SK-N-SH (cell line): ENCODE results near the gene ETV3L. TPM values are rescaled to one million over a fixed set of nuclear protein-coding genes. Genes with fewer than 3 reads are reported as not detected.

Source experiments
- CTCF ChIA-PET: fragments of 300-600, 350-600 bp; formaldehyde crosslinking; extraction: SDS; loops from one replicate; lab custom pipeline; 2021; lab: Yijun Ruan, JAX
- POLR2A ChIA-PET: fragments of 350-600 bp; sonication (Branson Sonifier 250); formaldehyde crosslinking; extraction: SDS; loops from one replicate; lab custom pipeline; 2020; ENCODE audit warnings: antibody characterized with exemption, inconsistent platforms; lab: Yijun Ruan, JAX
- DNase-seq: peaks from one replicate; pipeline ENCODE4 v3.0.0; 2012
- H2AFZ ChIP-seq: fragments of 200-600 bp; sonication (generic); 2 replicates; pipeline ENCODE4 v1.8.1; 2016; ENCODE audit warnings: antibody characterized with exemption, mild to moderate bottlenecking, low read depth
- H3F3A ChIP-seq: fragments of 200-600 bp; sonication (generic); replicated peaks from 2 replicates; pipeline ENCODE3; 2016; ENCODE audit warnings: antibody characterized with exemption, mild to moderate bottlenecking; ENCODE audit not compliant: insufficient read depth
- H3K27ac ChIP-seq, 2 experiments: fragments of 200-500 bp in 1 of 2; fragments of 200-600 bp in 1 of 2; sonication (Bioruptor generic) in 1 of 2; sonication (generic), shearing (Covaris generic) in 1 of 2; 2 replicates each; pipeline versions ENCODE4 v1.5.1 to v1.6.1; 2014 to 2016; ENCODE audit warnings: low read depth in 2 of 2, inconsistent platforms in 1 of 2, low read length in 1 of 2, mild to moderate bottlenecking in 1 of 2, mixed read lengths in 1 of 2
- H3K27me3 ChIP-seq: fragments of 200-600 bp; sonication (generic), shearing (Covaris generic); 2 replicates; pipeline ENCODE4 v1.6.1; 2016; ENCODE audit warnings: mixed run types; ENCODE audit not compliant: insufficient read depth
- H3K36me3 ChIP-seq, 2 experiments: fragments of 200-500 bp in 1 of 2; fragments of 200-600 bp in 1 of 2; sonication (Bioruptor generic) in 1 of 2; sonication (generic) in 1 of 2; replicated peaks in 1 of 2; 2 replicates each; pipeline versions ENCODE3 to v1.5.1; 2014 to 2016; ENCODE audit warnings: low read length in 1 of 2, mild to moderate bottlenecking in 1 of 2; ENCODE audit not compliant: insufficient read depth in 2 of 2, control insufficient read depth in 1 of 2
- H3K4me1 ChIP-seq, 2 experiments: fragments of 200-500 bp in 1 of 2; fragments of 200-600 bp in 1 of 2; sonication (Bioruptor generic) in 1 of 2; sonication (generic), shearing (Covaris generic) in 1 of 2; 2 replicates each; pipeline versions ENCODE4 v1.5.1 to v1.6.1; 2014 to 2016; ENCODE audit warnings: low read depth in 1 of 2, low read length in 1 of 2, mixed run types in 1 of 2; ENCODE audit not compliant: insufficient read depth in 2 of 2, control insufficient read depth in 1 of 2
- H3K4me2 ChIP-seq: fragments of 200-600 bp; sonication (generic), shearing (Covaris generic); 2 replicates; pipeline ENCODE4 v1.6.1; 2017; ENCODE audit warnings: mixed run types
- H3K4me3 ChIP-seq, 2 experiments: fragments of 200-500 bp in 1 of 2; fragments of 200-600 bp in 1 of 2; sonication (Bioruptor generic) in 1 of 2; sonication (generic), shearing (Covaris generic) in 1 of 2; 2 replicates each; pipeline versions ENCODE4 v1.5.1 to v1.8.1; 2014 to 2016; ENCODE audit warnings: low read depth in 2 of 2, inconsistent platforms in 1 of 2, low read length in 1 of 2, mild to moderate bottlenecking in 1 of 2, mixed read lengths in 1 of 2, moderate library complexity in 1 of 2
- H3K79me2 ChIP-seq: fragments of 200-600 bp; sonication (generic); 2 replicates; pipeline ENCODE4 v1.8.1; 2017; ENCODE audit warnings: mild to moderate bottlenecking; ENCODE audit not compliant: insufficient read depth
- H3K9ac ChIP-seq: fragments of 200-600 bp; sonication (generic); 2 replicates; pipeline ENCODE4 v1.6.1; 2017; ENCODE audit warnings: mixed run types
- H3K9me2 ChIP-seq: fragments of 200-600 bp; sonication (generic); 2 replicates; pipeline ENCODE4 v1.6.1; 2017; ENCODE audit warnings: mixed run types
- H3K9me3 ChIP-seq: fragments of 200-600 bp; sonication (generic); 2 replicates; pipeline ENCODE4 v1.6.1; 2017; ENCODE audit warnings: mixed run types, mild to moderate bottlenecking, moderate library complexity
- H4K20me1 ChIP-seq: fragments of 200-600 bp; sonication (generic); 2 replicates; pipeline ENCODE4 v1.6.1; 2017; ENCODE audit warnings: mild to moderate bottlenecking, mixed run types; ENCODE audit not compliant: insufficient read depth
- CHD2 ChIP-seq: fragments of 150-350 bp; IDR thresholded peaks from 2 replicates; pipeline ENCODE4 v1.6.1; 2018; ENCODE audit warnings: low read length; ENCODE audit not compliant: partially characterized antibody
- ELF1 ChIP-seq: IDR thresholded peaks from 2 replicates; pipeline ENCODE4 v1.4.0; 2012
- FOSL2 ChIP-seq: IDR thresholded peaks from 2 replicates; pipeline ENCODE4 v1.4.0; 2012; ENCODE audit warnings: low read depth, mild to moderate bottlenecking, moderate library complexity, borderline replicate concordance
- FOXM1 ChIP-seq: IDR thresholded peaks from 2 replicates; pipeline ENCODE4 v1.4.0; 2012; ENCODE audit warnings: low read depth, mild to moderate bottlenecking
- JUND ChIP-seq: IDR thresholded peaks from 2 replicates; pipeline ENCODE4 v1.4.0; 2012
- MAX ChIP-seq: IDR thresholded peaks from 2 replicates; pipeline ENCODE4 v1.4.0; 2012; ENCODE audit warnings: low read depth
- MEF2A ChIP-seq: IDR thresholded peaks from 2 replicates; pipeline ENCODE4 v1.4.0; 2012; ENCODE audit warnings: low read depth, borderline replicate concordance
- NFIC ChIP-seq: IDR thresholded peaks from 2 replicates; pipeline ENCODE4 v1.4.0; 2012; ENCODE audit warnings: borderline replicate concordance
- NRF1 ChIP-seq: IDR thresholded peaks from 2 replicates; pipeline ENCODE4 v1.6.1; 2012; ENCODE audit warnings: low read depth, mild to moderate bottlenecking, low read length
- RAD21 ChIP-seq: IDR thresholded peaks from 2 replicates; pipeline ENCODE4 v1.6.1; 2012; ENCODE audit warnings: mild to moderate bottlenecking, low read length
- RCOR1 ChIP-seq: fragments of 150-350 bp; IDR thresholded peaks from 2 replicates; pipeline ENCODE4 v1.6.1; 2017; ENCODE audit warnings: antibody characterized with exemption, low read length
- RXRA ChIP-seq: IDR thresholded peaks from 2 replicates; pipeline ENCODE4 v1.4.0; 2012; ENCODE audit warnings: low read depth, mild to moderate bottlenecking, borderline replicate concordance
- SIN3A ChIP-seq: IDR thresholded peaks from 2 replicates; pipeline ENCODE4 v1.6.1; 2012; ENCODE audit warnings: low read depth, mild to moderate bottlenecking, low read length, moderate library complexity, borderline replicate concordance
- SMC3 ChIP-seq: IDR thresholded peaks from 2 replicates; pipeline ENCODE4 v1.6.1; 2012; ENCODE audit warnings: low read depth, low read length, improper control_type of control experiment
- TAF1 ChIP-seq: IDR thresholded peaks from 2 replicates; pipeline ENCODE4 v1.6.1; 2012; ENCODE audit warnings: low read depth, mild to moderate bottlenecking, low read length, moderate library complexity, borderline replicate concordance
- ZBTB33 ChIP-seq: IDR thresholded peaks from 2 replicates; pipeline ENCODE4 v1.4.0; 2012; ENCODE audit warnings: low read depth, borderline replicate concordance
- WGBS: methylation state at CpG from one replicate; pipeline ENCODE4 v1.1.6; 2017; ENCODE audit warnings: low lambda C conversion rate; 5-methylcytosine and 5-hydroxymethylcytosine counted together
- polyA plus RNA-seq, 3 experiments: library from polyadenylated mRNA; depleted of rRNA; stranded (reverse); fragments of >200 nt; gene quantifications; 2 replicates each; pipeline ENCODE4 v1.2.3, GENCODE V29; 2012
- TF ChIP-seq, protein P1 (sequence below): fragments of 200-600 bp; sonication (generic); IDR thresholded peaks from 2 replicates; pipeline ENCODE4 v1.6.1; 2017; ENCODE audit warnings: antibody characterized with exemption, mild to moderate bottlenecking, moderate library complexity
- TF ChIP-seq, protein P2 (sequence below): IDR thresholded peaks from 2 replicates; pipeline ENCODE4; 2012

Gene ETV3L
- polyA plus RNA-seq, 1 of the 3 experiments (the other 2 are of a cell fraction), result not detected

DNA sequence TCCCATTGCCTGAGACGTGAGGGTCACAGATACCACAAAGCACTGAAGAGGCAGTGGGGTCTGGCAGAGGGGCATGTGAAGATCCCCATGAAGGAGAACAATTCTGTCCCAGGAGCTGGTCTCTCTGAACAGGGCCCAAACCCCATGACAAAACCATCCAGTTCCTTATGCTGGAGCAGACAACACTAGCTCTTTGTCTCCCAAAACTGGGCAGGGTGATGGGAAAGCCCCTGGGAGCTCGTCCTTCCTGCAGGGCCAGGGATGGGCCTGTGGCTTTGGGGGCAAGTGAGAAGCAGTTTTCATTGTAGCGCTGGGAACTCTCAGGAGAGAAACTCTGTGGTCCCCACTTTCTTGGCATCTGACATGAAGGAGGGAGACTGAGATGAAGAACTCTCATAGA, 8.8 kb downstream of the ETV3L start (continued):
- TF ChIP-seq MAX (no peak), FOSL2 (no peak), JUND (no peak), MEF2A (no peak), SIN3A (no peak)

DNA sequence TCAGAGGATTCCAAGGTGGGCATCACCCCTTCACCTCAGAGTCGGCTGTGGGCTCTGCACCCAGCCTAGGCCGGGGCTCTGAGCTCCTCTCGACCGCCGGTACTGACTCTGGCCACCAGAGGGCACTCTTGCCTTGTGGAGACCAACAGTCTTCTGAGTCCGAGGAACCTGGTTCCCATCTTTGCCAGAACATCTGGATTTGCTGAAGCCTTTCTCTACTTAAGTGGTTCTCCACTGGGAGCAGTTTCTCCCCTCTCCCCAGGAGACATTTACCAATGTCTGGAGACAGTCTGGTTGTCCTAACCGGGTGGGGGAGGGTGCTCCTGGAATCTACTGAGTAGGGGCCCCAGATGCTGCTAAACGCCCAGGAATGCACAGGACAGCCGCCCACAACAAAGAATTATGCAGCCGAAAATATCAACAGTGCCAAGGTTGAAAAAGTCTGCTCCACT, 9.4 kb downstream of the ETV3L start:
- POLR2A ChIA-PET, result interaction anchor here (0.7 to 1.4 kb wide), 3 partner anchors 9 to 66 kb away, joined by 3 to 13 read pairs (median 5); no protein-coding TSS in a partner anchor
- H3K27ac ChIP-seq, result no peak overlapping the region
- no peaks in the 10 kb centered on the region for H3K27me3 ChIP-seq
- TF ChIP-seq RAD21 (peak; percentile 97), CHD2 (peak; percentile 70), RXRA (no peak), RCOR1 (peak; percentile 46; the same call in 1 of the 2 replicates), NFIC (no peak), ELF1 (no peak), FOXM1 (no peak), FOSL2 (no peak), ZBTB33 (no peak), SIN3A (no peak), SMC3 (peak; percentile 96), TAF1 (no peak), NRF1 (no peak)
- TF ChIP-seq, protein P1, sequence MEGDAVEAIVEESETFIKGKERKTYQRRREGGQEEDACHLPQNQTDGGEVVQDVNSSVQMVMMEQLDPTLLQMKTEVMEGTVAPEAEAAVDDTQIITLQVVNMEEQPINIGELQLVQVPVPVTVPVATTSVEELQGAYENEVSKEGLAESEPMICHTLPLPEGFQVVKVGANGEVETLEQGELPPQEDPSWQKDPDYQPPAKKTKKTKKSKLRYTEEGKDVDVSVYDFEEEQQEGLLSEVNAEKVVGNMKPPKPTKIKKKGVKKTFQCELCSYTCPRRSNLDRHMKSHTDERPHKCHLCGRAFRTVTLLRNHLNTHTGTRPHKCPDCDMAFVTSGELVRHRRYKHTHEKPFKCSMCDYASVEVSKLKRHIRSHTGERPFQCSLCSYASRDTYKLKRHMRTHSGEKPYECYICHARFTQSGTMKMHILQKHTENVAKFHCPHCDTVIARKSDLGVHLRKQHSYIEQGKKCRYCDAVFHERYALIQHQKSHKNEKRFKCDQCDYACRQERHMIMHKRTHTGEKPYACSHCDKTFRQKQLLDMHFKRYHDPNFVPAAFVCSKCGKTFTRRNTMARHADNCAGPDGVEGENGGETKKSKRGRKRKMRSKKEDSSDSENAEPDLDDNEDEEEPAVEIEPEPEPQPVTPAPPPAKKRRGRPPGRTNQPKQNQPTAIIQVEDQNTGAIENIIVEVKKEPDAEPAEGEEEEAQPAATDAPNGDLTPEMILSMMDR, result peak; percentile 94
- TF ChIP-seq, protein P2, sequence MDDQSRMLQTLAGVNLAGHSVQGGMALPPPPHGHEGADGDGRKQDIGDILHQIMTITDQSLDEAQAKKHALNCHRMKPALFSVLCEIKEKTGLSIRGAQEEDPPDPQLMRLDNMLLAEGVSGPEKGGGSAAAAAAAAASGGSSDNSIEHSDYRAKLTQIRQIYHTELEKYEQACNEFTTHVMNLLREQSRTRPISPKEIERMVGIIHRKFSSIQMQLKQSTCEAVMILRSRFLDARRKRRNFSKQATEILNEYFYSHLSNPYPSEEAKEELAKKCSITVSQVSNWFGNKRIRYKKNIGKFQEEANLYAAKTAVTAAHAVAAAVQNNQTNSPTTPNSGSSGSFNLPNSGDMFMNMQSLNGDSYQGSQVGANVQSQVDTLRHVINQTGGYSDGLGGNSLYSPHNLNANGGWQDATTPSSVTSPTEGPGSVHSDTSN, result no peak
- TF ChIP-seq, all 33 proteins: peak for 5
- CTCF ChIA-PET, result interaction anchor here (0.5 to 13.6 kb wide), 63 partner anchors 9 to 394 kb away, joined by 3 to 586 read pairs (median 5); partner anchors contain the start of genes ETV3 and ETV3L
- no peaks in the 10 kb centered on the region for H3K9me2 ChIP-seq
- WGBS, result 23% methylated on average over 9 of the region's 10 CpGs
- no peak overlapping the region; the same call in 1 of the 2 replicates for H2AFZ ChIP-seq
- no peak overlapping the region for H3K9ac ChIP-seq
- peak overlapping the region in 1 of 2 experiments; percentile 22; a peak in 1 of 4 replicates for H3K4me3 ChIP-seq
- H3K36me3 ChIP-seq, result no peaks in the 10 kb centered on the region
- DNase-seq, result peak; percentile 88
- H4K20me1 ChIP-seq, result no peaks in the 10 kb centered on the region
- H3K4me1 ChIP-seq, result peaks cover 6 to 7% of the 10 kb centered on the region in 2 experiments; a peak in 2 of 4 replicates
- H3F3A ChIP-seq, result no peaks in the 10 kb centered on the region
- H3K4me2 ChIP-seq, result no peak overlapping the region
- H3K79me2 ChIP-seq, result no peaks in the 10 kb centered on the region
- no peaks in the 10 kb centered on the region for H3K9me3 ChIP-seq
